Embryonic facial prominence (tissue), 1 donor: Measurements from ENCODE around the gene C12orf76.
"Not testable (repeated sequence)": the region's sequence is repeated elsewhere in the genome, so short reads cannot be mapped to it uniquely, and the experiment has no call there.

ENCODE experiments used
- DNase-seq: peaks from one replicate; pipeline ENCODE4 v3.0.0-alpha.2; 2016; ENCODE audit errors: extremely low spot score

C12orf76 gene

GRCh38 chr12:110023059-110023980 is 25.0 kb downstream of the C12orf76 start:
- DNase-seq, result no peak

- DNase-seq, result no peak
Observed at GRCh38 chr12:110020956-110021355, 27.4 kb downstream of the C12orf76 start.

DNA sequence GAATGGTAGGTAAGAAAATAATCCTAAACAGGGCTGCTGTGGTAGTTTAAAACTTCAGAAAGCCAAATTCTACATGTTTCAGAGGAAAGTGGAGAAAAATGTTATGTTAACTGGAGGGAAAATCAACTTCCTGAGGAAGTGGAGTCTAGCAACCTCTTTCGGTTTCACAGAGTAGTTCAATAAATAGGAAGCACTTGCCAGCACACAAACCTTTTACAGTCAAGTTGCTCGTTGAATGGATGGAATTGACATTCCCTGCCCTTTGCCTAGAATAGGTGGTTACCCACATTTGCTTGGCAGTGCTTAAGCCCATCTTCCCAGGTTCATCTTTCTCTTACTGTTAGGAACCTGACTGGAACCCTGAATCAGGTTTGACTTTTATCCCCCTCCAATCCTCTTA is 33.2 kb downstream of the C12orf76 start:
- no peak for DNase-seq

DNA sequence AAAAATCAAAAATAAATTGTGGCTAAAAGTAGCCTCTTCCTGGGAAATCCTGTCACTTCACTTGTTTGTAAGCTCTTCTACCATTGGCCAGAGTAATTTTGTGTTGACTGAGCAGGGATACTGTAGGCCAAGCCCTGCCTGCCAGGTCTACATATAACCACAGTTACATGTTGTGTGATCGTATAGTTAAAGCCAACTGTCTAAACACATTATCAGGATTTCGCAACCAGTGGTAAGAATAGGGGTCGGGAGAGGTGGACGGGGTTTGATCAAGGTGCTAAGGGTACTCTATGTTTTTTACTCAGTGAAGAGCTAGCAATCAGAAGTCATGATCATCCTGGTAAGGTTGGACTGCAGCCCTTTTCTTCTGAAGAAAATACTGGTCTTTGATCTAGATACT is 35.7 kb downstream of the C12orf76 start:
- DNase-seq, result no peak

- DNase-seq, result no peak
Observed at GRCh38 chr12:110012137-110012536, 36.2 kb downstream of the C12orf76 start.

- no peak for DNase-seq
Observed at GRCh38 chr12:110010853-110011723, 37.2 kb downstream of the C12orf76 start.

GRCh38 chr12:110008681-110009398 is 39.5 kb downstream of the C12orf76 start:
- not testable (repeated sequence) for DNase-seq

DNA sequence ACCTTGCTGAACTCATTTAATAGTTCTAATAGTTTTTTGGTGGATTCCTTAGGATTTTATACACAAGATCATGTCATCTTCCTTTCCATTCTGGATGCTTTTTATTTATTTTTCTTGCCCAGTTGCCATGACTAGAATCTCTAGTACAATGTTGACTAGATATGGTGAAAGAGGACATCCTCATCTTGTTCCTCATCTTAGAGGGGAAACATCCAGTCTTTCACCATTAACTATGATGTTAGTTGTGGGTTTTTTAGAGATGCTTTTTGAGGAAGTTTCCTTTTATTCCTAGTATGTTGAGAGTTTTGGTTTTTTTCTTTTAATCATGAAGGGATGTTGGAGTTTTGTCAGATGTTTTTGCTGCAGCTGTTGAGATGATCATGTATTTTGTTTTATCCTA is 40.4 kb downstream of the C12orf76 start:
- DNase-seq, result no peak

GRCh38 chr12:110006115-110006514 is 42.2 kb downstream of the C12orf76 start:
- no peak for DNase-seq

- DNase-seq, result no peak
Observed at GRCh38 chr12:110005319-110005973, 42.9 kb downstream of the C12orf76 start.

- no peak for DNase-seq
Observed at GRCh38 chr12:110004598-110004997, 43.7 kb downstream of the C12orf76 start.

DNA sequence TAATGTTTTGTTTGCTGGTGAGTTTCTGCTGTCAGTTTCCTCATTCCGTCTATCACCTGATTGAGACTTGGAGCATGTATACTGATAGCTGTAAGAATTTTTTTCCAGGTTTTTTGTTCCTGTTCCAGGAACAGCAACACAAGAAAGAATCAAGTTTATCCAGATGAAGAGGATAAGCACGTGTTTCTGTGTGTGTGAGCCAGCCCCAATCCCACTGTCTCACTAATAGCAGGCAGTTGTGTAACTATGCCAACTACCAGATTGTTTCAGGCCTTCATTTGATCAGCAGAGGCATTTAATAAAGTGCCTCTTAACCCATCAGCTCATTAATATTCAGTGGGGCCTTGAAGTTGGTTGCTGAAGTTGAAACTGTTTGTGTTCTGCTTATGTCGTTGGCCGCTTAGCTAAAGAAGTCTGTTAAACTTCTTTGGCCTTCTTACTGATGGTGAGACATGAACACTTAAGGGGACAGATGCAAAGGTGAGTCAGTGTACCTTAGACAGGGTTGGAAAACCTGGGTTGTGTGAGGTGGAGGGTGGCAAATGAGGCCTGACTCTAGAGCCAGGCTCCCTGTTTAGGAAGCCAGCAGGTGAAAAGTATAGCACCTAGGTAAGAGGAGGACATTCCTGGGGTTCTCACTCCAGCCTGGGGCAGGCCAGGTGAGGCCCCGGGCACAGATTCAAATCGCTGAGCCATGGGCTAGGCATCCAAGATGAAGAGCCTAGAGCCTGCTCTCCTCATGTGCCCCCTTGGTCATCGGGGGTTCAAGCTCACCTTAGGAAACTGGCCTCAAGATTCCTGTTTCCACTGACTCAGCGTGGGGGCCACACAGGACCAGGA is 45.4 kb downstream of the C12orf76 start:
- DNase-seq, result no peak

GRCh38 chr12:110001596-110001995 is 46.7 kb downstream of the C12orf76 start:
- DNase-seq, result no peak

DNA sequence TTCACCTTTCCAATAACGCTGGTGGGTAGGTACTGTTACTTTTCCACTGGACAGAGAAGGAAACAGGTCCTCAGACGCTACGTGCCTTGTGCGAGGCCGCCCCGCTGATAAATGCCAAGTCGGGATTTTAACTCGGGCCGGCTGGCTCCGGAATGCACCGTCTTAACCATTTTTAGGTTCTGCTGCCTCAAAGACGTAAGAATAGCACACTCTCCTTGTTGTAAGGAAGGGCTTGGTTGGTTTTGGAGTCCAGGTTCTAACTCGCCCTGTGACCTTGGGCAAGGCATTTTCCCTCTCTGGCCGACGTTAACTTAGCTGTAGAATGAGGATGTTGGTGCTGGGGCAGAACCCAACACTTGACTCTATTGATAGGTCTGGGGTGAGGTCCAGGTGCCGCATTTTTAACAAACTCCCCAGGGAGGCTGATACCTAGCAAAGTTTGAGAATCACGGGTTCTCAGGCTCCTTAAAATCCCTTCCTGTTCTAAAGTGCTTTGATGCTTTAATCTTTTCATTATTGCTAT is 48.3 kb downstream of the C12orf76 start:
- no peak for DNase-seq

DNA sequence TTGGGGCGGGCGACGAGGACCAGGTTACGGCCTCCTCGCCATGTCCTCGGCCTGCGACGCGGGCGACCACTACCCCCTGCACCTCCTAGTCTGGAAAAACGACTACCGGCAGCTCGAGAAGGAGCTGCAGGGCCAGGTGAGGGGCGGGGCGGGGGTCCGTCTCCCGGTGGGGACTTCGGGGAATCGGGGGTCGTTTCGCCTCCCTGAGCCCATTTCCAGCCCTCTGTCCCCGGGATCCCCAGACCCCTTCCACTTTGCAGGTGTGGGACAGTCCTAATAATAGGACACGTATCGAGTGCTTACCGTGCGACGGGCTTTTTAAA is 48.7 kb downstream of the C12orf76 start:
- no peak for DNase-seq

- DNase-seq, result peak; percentile 77
Observed at GRCh38 chr12:109998904-109999648, 49.2 kb downstream of the C12orf76 start, which contains the start of gene ANKRD13A. ANKRD13A (plus strand) TSS chr12:109999430; CDS start chr12:109999689, 259 bp downstream.

DNA sequence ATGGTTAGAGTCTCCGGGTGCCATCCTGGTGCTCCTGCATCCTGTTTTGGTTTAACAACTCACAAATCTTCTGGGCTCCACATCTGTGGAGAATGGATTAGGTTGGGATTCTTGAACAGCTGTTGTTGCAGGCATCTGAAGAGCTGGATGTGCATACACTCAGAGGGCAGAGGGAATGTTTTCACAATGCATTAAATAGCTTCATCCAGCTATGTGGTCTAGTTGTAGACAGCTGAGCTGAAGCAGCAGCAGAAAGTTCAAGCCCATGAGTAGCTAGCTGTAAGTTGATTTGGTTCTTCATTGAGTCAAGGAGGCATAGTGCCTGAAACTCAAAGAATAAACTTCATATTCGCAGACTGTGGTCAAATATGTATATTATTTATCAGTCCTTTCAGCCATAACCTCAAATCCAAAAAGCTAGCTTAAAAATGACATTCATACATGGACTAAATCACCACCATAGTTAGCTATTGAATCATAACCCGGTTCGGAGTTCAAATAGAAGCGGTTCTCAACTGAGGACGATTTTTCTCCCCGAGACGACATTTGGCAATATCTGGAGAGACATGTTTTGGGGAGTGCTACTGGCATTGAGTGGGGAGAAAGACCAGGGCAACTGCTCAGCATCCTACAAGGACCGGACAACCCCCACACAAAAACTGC is 50.0 kb downstream of the C12orf76 start:
- DNase-seq, result no peak

DNA sequence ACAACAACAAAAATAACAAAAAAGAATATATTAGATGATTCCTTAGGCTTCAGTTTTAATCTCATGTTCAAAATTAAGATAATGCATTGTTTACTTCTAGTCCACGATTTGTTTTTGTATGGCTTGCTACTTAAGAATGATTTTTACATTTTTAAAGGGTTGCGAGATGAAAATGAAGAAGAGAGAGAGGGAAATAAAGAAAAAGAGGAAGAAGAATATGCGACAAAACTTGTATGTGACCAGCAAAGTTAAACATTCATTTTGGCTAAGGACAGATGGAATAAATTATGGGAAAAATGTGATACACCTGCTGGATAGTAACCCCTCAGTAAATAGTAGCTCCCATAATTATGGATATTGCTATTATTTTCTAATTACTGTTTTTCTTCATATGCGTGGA is 50.9 kb downstream of the C12orf76 start:
- DNase-seq, result no peak

DNA sequence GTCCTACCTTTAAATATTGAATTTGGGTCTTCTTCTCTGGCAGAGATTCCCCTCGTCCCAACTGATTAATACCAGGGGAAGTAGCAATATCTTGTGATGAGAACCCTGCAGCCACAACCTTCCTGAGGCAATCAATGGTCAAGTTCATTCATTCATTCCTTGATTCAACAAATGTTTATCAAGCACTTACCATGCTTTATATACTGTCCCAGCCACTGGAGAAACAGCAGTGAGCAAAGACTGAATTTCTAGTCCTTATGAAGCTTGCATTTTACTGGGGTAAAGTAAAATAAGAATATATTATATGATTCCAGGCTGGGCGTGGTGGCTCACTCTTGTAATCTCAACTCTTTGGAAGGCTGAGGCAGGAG is 51.9 kb downstream of the C12orf76 start:
- DNase-seq, result no peak
